ENCODE results near the gene ZC3H14. TPM values are rescaled to one million over a fixed set of nuclear protein-coding genes. Genes with fewer than 3 reads are reported as not detected.

Gene ZC3H14
- total and polyA plus RNA-seq, 8 donors = 16.2 to 37.1 (median 29.3) TPM

GRCh38 chr14:88621100-88621499, 58.3 kb downstream of the ZC3H14 start:
- no peaks in the 10 kb centered on the region for H3K36me3 ChIP-seq
- no peak overlapping the region for H3K27ac ChIP-seq
- WGBS, 2 donors = 66 to 81% methylated on average over 2 of the region's 2 CpGs
- no peak for TF ChIP-seq CTCF (IDR thresholded peaks at IDR 0.05)
- H3K4me3 ChIP-seq = no peak overlapping the region
- intact Hi-C loops (cut with DNase I) = no loop called here
- no peaks in the 10 kb centered on the region for H3K4me1 ChIP-seq
- DNase-seq = no peak
- no peaks in the 10 kb centered on the region for H3K9me3 ChIP-seq
- ATAC-seq = no peak
- no peak for FAIRE-seq
- H3K27me3 ChIP-seq = no peaks in the 10 kb centered on the region

GRCh38 chr14:88625671-88626070, 62.8 kb downstream of the ZC3H14 start:
- FAIRE-seq (no peak), DNase-seq (no peak), ATAC-seq (no peak)
- Histone ChIP-seq H3K4me3 (no peak overlapping the region), H3K4me1 (no peaks in the 10 kb centered on the region), H3K27me3 (no peaks in the 10 kb centered on the region), H3K27ac (no peak overlapping the region), H3K36me3 (no peaks in the 10 kb centered on the region), H3K9me3 (no peaks in the 10 kb centered on the region)
- TF ChIP-seq CTCF (IDR thresholded peaks at IDR 0.05) = no peak
- 94 to 95% methylated on average over 3 of the region's 3 CpGs for WGBS, 2 donors
- intact Hi-C loops (cut with DNase I) = no loop called here

GRCh38 chr14:88628033-88628432, 65.2 kb downstream of the ZC3H14 start:
- no peak overlapping the region for H3K27ac ChIP-seq
- H3K9me3 ChIP-seq = no peaks in the 10 kb centered on the region
- H3K4me1 ChIP-seq = no peaks in the 10 kb centered on the region
- DNase-seq = no peak
- ATAC-seq = no peak
- no peaks in the 10 kb centered on the region for H3K36me3 ChIP-seq
- intact Hi-C loops (cut with DNase I) = no loop called here
- no peak for FAIRE-seq
- no peak for TF ChIP-seq CTCF (IDR thresholded peaks at IDR 0.05)
- H3K4me3 ChIP-seq = no peak overlapping the region
- H3K27me3 ChIP-seq = no peaks in the 10 kb centered on the region

- no peak for TF ChIP-seq CTCF (IDR thresholded peaks at IDR 0.05)
- FAIRE-seq = peak; percentile 79
- Histone ChIP-seq H3K4me1 (no peaks in the 10 kb centered on the region), H3K27me3 (no peaks in the 10 kb centered on the region), H3K4me3 (no peak overlapping the region), H3K36me3 (no peaks in the 10 kb centered on the region), H3K27ac (no peak overlapping the region), H3K9me3 (no peaks in the 10 kb centered on the region)
- DNase-seq = no peak
- ATAC-seq = no peak
- intact Hi-C loops (cut with DNase I) = no loop called here
Measured at GRCh38 chr14:88628462-88628861, 65.6 kb downstream of the ZC3H14 start.

GRCh38 chr14:88630565-88630964, 67.7 kb downstream of the ZC3H14 start:
- WGBS, 2 donors = 84 to 86% methylated on average over 6 of the region's 6 CpGs
- H3K4me3 ChIP-seq = no peak overlapping the region
- no peak overlapping the region for H3K27ac ChIP-seq
- no peak for TF ChIP-seq CTCF (IDR thresholded peaks at IDR 0.05)
- ATAC-seq = peak in 2 of 4 donors; percentile 54 to 86
- no peaks in the 10 kb centered on the region for H3K9me3 ChIP-seq
- no peaks in the 10 kb centered on the region for H3K27me3 ChIP-seq
- DNase-seq = peak in 1 of 6 donors; percentile 16
- intact Hi-C loops (cut with DNase I) = no loop called here
- FAIRE-seq = no peak
- no peaks in the 10 kb centered on the region for H3K36me3 ChIP-seq
- H3K4me1 ChIP-seq = no peaks in the 10 kb centered on the region

Measured in pancreas (tissue), 10 donors.